ENCODE results near the gene NOTCH3. TPM values are rescaled to one million over a fixed set of nuclear protein-coding genes. Genes with fewer than 3 reads are reported as not detected.

NOTCH3 gene
- total and polyA plus RNA-seq, 2 of the 8 experiments (the other 6 are each of a cell fraction or from before 2014, with no cell fraction given) = 37.5 to 107 TPM

DNA sequence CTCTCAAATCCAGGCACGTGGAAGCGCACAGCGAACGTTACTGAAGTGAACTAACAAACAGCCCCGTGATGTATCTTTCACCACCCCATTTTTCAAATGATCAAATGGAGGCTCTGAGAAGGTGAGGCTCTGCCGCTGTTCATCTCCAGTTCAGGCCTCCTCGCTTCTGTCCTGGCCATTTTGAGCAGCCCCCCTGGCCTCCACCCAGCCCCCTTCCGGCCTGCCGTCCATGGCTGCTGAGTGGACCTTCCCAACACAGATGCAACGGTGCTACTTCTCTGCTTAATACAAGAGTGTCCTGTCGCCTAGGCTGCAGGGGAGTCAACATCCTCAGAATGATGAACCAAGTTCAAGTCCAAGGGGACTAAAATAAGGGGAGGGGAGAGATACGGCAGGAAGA lies 83.9 kb downstream of the NOTCH3 start:
- H3K14ac ChIP-seq (ENCODE audit: insufficient read length) = no peak overlapping the region
- no peak overlapping the region for H3K56ac ChIP-seq (replicated peaks; ENCODE audit: insufficient read length, low read depth, low read length)
- no peaks in the 10 kb centered on the region for H3K23me2 ChIP-seq (ENCODE audit: low read depth, low read length)
- H3K4me2 ChIP-seq (ENCODE audit: insufficient read depth in 1 of 2, low read depth in 2 of 2, low read length in 2 of 2) = no peak overlapping the region
- H4K91ac ChIP-seq (replicated peaks; ENCODE audit: insufficient read length, low read length) = no peak overlapping the region
- ChIA-PET POLR2A (ENCODE audit: partially characterized antibody) (interaction anchor here (1.0 to 7.9 kb wide), 5 partner anchors 8 to 40 kb away, joined by 3 to 67 read pairs (median 4); partner anchors contain the start of gene SYDE1), CTCF (ENCODE audit: partially characterized antibody) (interaction anchor here (1.2 to 1.3 kb wide), 2 partner anchors 16 to 37 kb away, joined by 3 to 4 read pairs; no protein-coding TSS in a partner anchor)
- H3K18ac ChIP-seq (ENCODE audit: extremely low read depth, low read length) = no peak overlapping the region
- no peaks in the 10 kb centered on the region for H3K4me1 ChIP-seq (replicated peaks in 1 of 4; ENCODE audit: control insufficient read depth in 3 of 4, insufficient read depth in 4 of 4, low read length in 3 of 4)
- H3K36me3 ChIP-seq (ENCODE audit: control insufficient read depth in 2 of 4, insufficient read depth in 4 of 4, low read length in 3 of 4) = peaks cover 29 to 69% (median 55%) of the 10 kb centered on the region in 4 experiments
- no peak overlapping the region for H2BK5ac ChIP-seq (ENCODE audit: low read depth, low read length)
- H3K79me2 ChIP-seq (ENCODE audit: control insufficient read depth in 1 of 2, insufficient read depth in 2 of 2, low read length in 2 of 2) = no peaks in the 10 kb centered on the region
- no peak overlapping the region for H2AFZ ChIP-seq (ENCODE audit: low read length)
- peaks cover 4 to 7% of the 10 kb centered on the region in 2 experiments; a peak in 1 of 4 replicates for H3K9me3 ChIP-seq (ENCODE audit: insufficient read depth in 2 of 2, low read depth in 1 of 2, low read length in 1 of 2)
- H3K27ac ChIP-seq (ENCODE audit: low read depth, low read length) = no peak overlapping the region
- no peak overlapping the region for H2AK5ac ChIP-seq (ENCODE audit: low read depth, low read length)
- no peak overlapping the region for H2BK12ac ChIP-seq (ENCODE audit: low read depth, low read length)
- no peaks in the 10 kb centered on the region for H3K27me3 ChIP-seq (replicated peaks in 1 of 4; ENCODE audit: control insufficient read depth in 3 of 4, extremely low read depth in 1 of 4, insufficient read depth in 3 of 4, low read length in 3 of 4)
- H3K23ac ChIP-seq (ENCODE audit: insufficient read length) = no peak overlapping the region
- 93% methylated on average over 12 of the region's 12 CpGs; no CpG with 5 or more reads in 1 of the 2 experiments for WGBS, 2 experiments (ENCODE audit: extremely low coverage in 1 of 2, insufficient coverage in 1 of 2, insufficient read length in 1 of 2, insufficient replicate concordance in 2 of 2, low coverage in 1 of 2, low lambda C conversion rate in 2 of 2, missing lambda C conversion rate in 1 of 2)
- DNase-seq (ENCODE audit: low read depth in 1 of 2, low spot score in 2 of 2) (no peak), FAIRE-seq (no peak)
- no peak overlapping the region for H3K4me3 ChIP-seq (ENCODE audit: extremely low read depth in 1 of 4, insufficient read depth in 2 of 4, low read depth in 3 of 4, low read length in 4 of 4)
- H3K4ac ChIP-seq (replicated peaks; ENCODE audit: insufficient read length, low read depth, low read length) = no peak overlapping the region
- peaks cover 2 to 9% of the 10 kb centered on the region in 2 experiments for H4K20me1 ChIP-seq (replicated peaks in 1 of 2; ENCODE audit: control insufficient read depth in 1 of 2, insufficient read depth in 2 of 2, low read length in 2 of 2)
- H4K5ac ChIP-seq (ENCODE audit: insufficient read length, low read depth, low read length) = no peak overlapping the region
- H3K79me1 ChIP-seq (ENCODE audit: low read depth, low read length) = no peaks in the 10 kb centered on the region
- no peak overlapping the region for H2BK120ac ChIP-seq (replicated peaks; ENCODE audit: low read depth, low read length)
- no peak overlapping the region for H3K9ac ChIP-seq (replicated peaks in 1 of 4; ENCODE audit: extremely low read depth in 1 of 4, low read depth in 3 of 4, low read length in 3 of 4)
- no peak overlapping the region for H2BK20ac ChIP-seq (ENCODE audit: low read length)
- no peak overlapping the region for H4K8ac ChIP-seq (ENCODE audit: extremely low read depth, insufficient read depth, low read length)
- H2BK15ac ChIP-seq (ENCODE audit: low read length) = no peak overlapping the region
- TF ChIP-seq CEBPB (IDR thresholded peaks at IDR 0.05; ENCODE audit: low read depth, low read length) = no peak
- TF ChIP-seq JUN (IDR thresholded peaks at IDR 0.05; ENCODE audit: low read depth, low read length) = no peak

Data from H1 (cell line).